Measurements from ENCODE around the gene MAP2K2. TPM values are rescaled to one million over a fixed set of nuclear protein-coding genes. Genes with fewer than 3 reads are reported as not detected.
"Not testable (repeated sequence)": the region's sequence is repeated elsewhere in the genome, so short reads cannot be mapped to it uniquely, and the experiment has no call there.

The MAP2K2 gene
- total and polyA plus RNA-seq, 2 donors (not counting 3 experiments of a cell fraction or from before 2014, with no cell fraction given), result 126 to 171 TPM

DNA sequence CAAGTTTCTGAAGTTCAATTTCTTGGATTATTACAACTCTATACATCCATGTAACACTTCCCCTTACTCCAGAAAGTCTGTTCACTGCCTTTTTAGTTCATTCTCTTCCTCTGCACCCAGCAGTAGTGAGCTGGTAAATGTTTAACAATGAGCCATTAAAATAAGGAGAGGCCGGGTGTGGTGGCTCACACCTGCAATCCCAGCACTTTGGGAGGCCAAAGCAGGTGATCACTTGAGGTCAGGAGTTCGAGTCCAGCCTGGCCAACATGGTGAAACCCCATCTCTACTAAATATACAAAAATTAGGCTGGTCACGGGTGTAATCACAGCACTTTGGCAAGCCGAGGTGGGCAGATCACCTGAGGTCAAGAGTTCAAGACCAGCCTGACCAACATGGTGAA lies 3.4 kb upstream of the MAP2K2 start:
- H3K36me3 ChIP-seq (ENCODE audit: control insufficient read depth in 2 of 2, extremely low read depth in 1 of 2, insufficient read depth in 2 of 2, low read length in 2 of 2); H3K27me3 ChIP-seq (ENCODE audit: control insufficient read depth in 2 of 2, insufficient read depth in 2 of 2, low read length in 2 of 2); H3K9me3 ChIP-seq (replicated peaks; ENCODE audit: control insufficient read depth, insufficient read depth, low read length); dilution Hi-C loops (cut with MboI; ENCODE audit: extremely low pct_ligation_motif_present, low sequenced_read_pairs); FAIRE-seq; H4K20me1 ChIP-seq (replicated peaks; ENCODE audit: control insufficient read depth, extremely low read depth, insufficient read depth, low read length); DNase-seq (ENCODE audit: low read depth, low spot score); POLR2A ChIA-PET; intact Hi-C loops (cut with micrococcal nuclease); H3K4me2 ChIP-seq (ENCODE audit: insufficient read depth, low read length); H3K4me3 ChIP-seq (replicated peaks in 1 of 3; ENCODE audit: insufficient read depth in 1 of 3, low read depth in 1 of 3, low read length in 3 of 3); H3K27ac ChIP-seq (ENCODE audit: insufficient read depth, low read depth, low read length); H3K9me1 ChIP-seq (replicated peaks; ENCODE audit: control insufficient read depth, extremely low read depth, insufficient read depth, low read length); H3K9ac ChIP-seq (replicated peaks; ENCODE audit: extremely low read depth, insufficient read depth, low read length); H2AFZ ChIP-seq (ENCODE audit: low read depth, low read length); BruUV-seq (replicated peaks): not testable (repeated sequence)
- CTCF ChIA-PET, result interaction anchor here (5.5 kb wide), 1 partner anchor 13 kb away, joined by 79 read pairs; no protein-coding TSS in a partner anchor
- H3K79me2 ChIP-seq (ENCODE audit: control insufficient read depth, insufficient read depth, low read length), result peaks cover 14% of the 10 kb centered on the region
- H3K4me1 ChIP-seq (ENCODE audit: control insufficient read depth, extremely low read depth, insufficient read depth, low read length), result peaks cover 14% of the 10 kb centered on the region

DNA sequence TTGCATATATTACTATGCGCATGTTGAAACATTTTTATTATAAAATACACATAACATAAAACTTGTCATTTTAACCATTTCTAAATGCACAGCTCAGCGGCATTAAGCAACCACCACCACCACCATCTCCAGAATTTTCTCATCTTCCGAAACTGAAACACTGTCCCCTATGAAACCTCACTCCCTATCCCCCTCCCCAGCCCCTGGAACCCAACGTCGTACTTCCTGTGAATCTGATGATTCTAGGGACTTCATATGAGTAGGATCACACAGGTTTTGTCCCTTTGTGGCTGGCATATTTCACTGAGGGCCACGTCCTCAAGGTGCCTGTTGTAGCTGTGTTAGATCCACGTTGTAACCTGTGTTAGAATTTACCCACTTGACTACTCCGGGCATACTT lies 716 bp upstream of the MAP2K2 start:
- Histone ChIP-seq H3K9me3 (replicated peaks; ENCODE audit: control insufficient read depth, insufficient read depth, low read length) (no peaks in the 10 kb centered on the region), H3K27ac (ENCODE audit: insufficient read depth, low read depth, low read length) (no peak overlapping the region), H3K79me2 (ENCODE audit: control insufficient read depth, insufficient read depth, low read length) (peaks cover 34% of the 10 kb centered on the region), H3K4me1 (ENCODE audit: control insufficient read depth, extremely low read depth, insufficient read depth, low read length) (peaks cover 14% of the 10 kb centered on the region), H3K36me3 (ENCODE audit: control insufficient read depth in 2 of 2, extremely low read depth in 1 of 2, insufficient read depth in 2 of 2, low read length in 2 of 2) (peaks cover 2 to 3% of the 10 kb centered on the region in 2 experiments), H3K9ac (replicated peaks; ENCODE audit: extremely low read depth, insufficient read depth, low read length) (peak overlapping the region; percentile 91), H4K20me1 (replicated peaks; ENCODE audit: control insufficient read depth, extremely low read depth, insufficient read depth, low read length) (no peaks in the 10 kb centered on the region), H3K4me2 (ENCODE audit: insufficient read depth, low read length) (peak overlapping the region; percentile 68), H3K9me1 (replicated peaks; ENCODE audit: control insufficient read depth, extremely low read depth, insufficient read depth, low read length) (no peaks in the 10 kb centered on the region), H3K4me3 (replicated peaks in 1 of 3; ENCODE audit: insufficient read depth in 1 of 3, low read depth in 1 of 3, low read length in 3 of 3) (peak overlapping the region in 1 of 3 experiments; percentile 38), H2AFZ (ENCODE audit: low read depth, low read length) (peak overlapping the region; percentile 86), H3K27me3 (ENCODE audit: control insufficient read depth in 2 of 2, insufficient read depth in 2 of 2, low read length in 2 of 2) (no peaks in the 10 kb centered on the region)
- intact Hi-C loops (cut with micrococcal nuclease) (loop anchor here (1.0 to 5.0 kb wide), 2 partner anchors 16 to 57 kb away; partner anchors contain the start of gene ZBTB7A), dilution Hi-C loops (cut with MboI; ENCODE audit: extremely low pct_ligation_motif_present, low sequenced_read_pairs) (no loop called here)
- ChIA-PET POLR2A (no interaction called here), CTCF (interaction anchor here (4.0 kb wide), 1 partner anchor 16 kb away, joined by 22 read pairs; no protein-coding TSS in a partner anchor)
- FAIRE-seq (no peak), DNase-seq (ENCODE audit: low read depth, low spot score) (no peak)
- BruUV-seq (replicated peaks), result no TSS peak
- TF ChIP-seq, protein P1, sequence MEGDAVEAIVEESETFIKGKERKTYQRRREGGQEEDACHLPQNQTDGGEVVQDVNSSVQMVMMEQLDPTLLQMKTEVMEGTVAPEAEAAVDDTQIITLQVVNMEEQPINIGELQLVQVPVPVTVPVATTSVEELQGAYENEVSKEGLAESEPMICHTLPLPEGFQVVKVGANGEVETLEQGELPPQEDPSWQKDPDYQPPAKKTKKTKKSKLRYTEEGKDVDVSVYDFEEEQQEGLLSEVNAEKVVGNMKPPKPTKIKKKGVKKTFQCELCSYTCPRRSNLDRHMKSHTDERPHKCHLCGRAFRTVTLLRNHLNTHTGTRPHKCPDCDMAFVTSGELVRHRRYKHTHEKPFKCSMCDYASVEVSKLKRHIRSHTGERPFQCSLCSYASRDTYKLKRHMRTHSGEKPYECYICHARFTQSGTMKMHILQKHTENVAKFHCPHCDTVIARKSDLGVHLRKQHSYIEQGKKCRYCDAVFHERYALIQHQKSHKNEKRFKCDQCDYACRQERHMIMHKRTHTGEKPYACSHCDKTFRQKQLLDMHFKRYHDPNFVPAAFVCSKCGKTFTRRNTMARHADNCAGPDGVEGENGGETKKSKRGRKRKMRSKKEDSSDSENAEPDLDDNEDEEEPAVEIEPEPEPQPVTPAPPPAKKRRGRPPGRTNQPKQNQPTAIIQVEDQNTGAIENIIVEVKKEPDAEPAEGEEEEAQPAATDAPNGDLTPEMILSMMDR (IDR thresholded peaks at IDR 0.05; ENCODE audit: extremely low read depth in 1 of 2, insufficient read depth in 1 of 2, low read depth in 1 of 2, low read length in 2 of 2), result no peak
- TF ChIP-seq, protein P2, sequence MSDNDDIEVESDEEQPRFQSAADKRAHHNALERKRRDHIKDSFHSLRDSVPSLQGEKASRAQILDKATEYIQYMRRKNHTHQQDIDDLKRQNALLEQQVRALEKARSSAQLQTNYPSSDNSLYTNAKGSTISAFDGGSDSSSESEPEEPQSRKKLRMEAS (IDR thresholded peaks at IDR 0.05; ENCODE audit: insufficient read depth, insufficient read length), result no peak
- TF ChIP-seq GATA2 (IDR thresholded peaks at IDR 0.05; ENCODE audit: insufficient read depth, insufficient read length, low read depth, low read length) (no peak), JUN (IDR thresholded peaks at IDR 0.05; ENCODE audit: borderline replicate concordance, insufficient read depth, insufficient read length, low read depth) (no peak), POLR2A (IDR thresholded peaks at IDR 0.05; ENCODE audit: low read depth, low read length) (no peak), POLR2AphosphoS5 (IDR thresholded peaks at IDR 0.05; ENCODE audit: insufficient read depth, low read depth, low read length) (no peak), MYC (IDR thresholded peaks at IDR 0.05; ENCODE audit: low read depth, low read length) (no peak), FOS (IDR thresholded peaks at IDR 0.05; ENCODE audit: borderline replicate concordance, insufficient read depth, low read length) (no peak), EZH2 (IDR thresholded peaks at IDR 0.05; ENCODE audit: borderline replicate concordance, low read depth, low read length, severe bottlenecking) (no peak)

All from endothelial cell of umbilical vein (primary cell).